HCEC 1CT (cell line): Measurements from ENCODE around the gene TLE7.

ENCODE experiments used
- DNase-seq: peaks from one replicate; pipeline ENCODE4 v3.0.0-alpha.2; 2017

TLE7 gene

GRCh38 chr16:71410146-71410545 lies 31.7 kb downstream of the TLE7 start:
- DNase-seq, result no peak

- DNase-seq, result no peak
These were observed 32.7 kb downstream of the TLE7 start for GRCh38 chr16:71409011-71409775.

GRCh38 chr16:71408536-71408935 lies 33.3 kb downstream of the TLE7 start:
- DNase-seq, result no peak

- DNase-seq, result no peak
These were observed 34.1 kb downstream of the TLE7 start for GRCh38 chr16:71407731-71408130.

- DNase-seq, result no peak
These were observed 35.1 kb downstream of the TLE7 start for GRCh38 chr16:71406724-71407123.

- no peak for DNase-seq
These were observed 35.5 kb downstream of the TLE7 start for GRCh38 chr16:71406316-71406715.

GRCh38 chr16:71404364-71404763 lies 37.5 kb downstream of the TLE7 start:
- DNase-seq, result no peak

GRCh38 chr16:71402674-71403073 lies 39.2 kb downstream of the TLE7 start:
- no peak for DNase-seq

GRCh38 chr16:71402007-71402406 lies 39.8 kb downstream of the TLE7 start:
- no peak for DNase-seq

- DNase-seq, result no peak
These were observed 41.9 kb downstream of the TLE7 start for GRCh38 chr16:71399801-71400563.

- no peak for DNase-seq
These were observed 45.3 kb downstream of the TLE7 start for GRCh38 chr16:71396594-71396993.

- DNase-seq, result no peak
These were observed 52.5 kb downstream of the TLE7 start for GRCh38 chr16:71389330-71389729.

GRCh38 chr16:71387045-71387871 lies 54.6 kb downstream of the TLE7 start:
- DNase-seq, result no peak

- DNase-seq, result no peak
These were observed 57.7 kb downstream of the TLE7 start for GRCh38 chr16:71384073-71384724.

- peak; percentile 24 for DNase-seq
These were observed 58.6 kb downstream of the TLE7 start for GRCh38 chr16:71383054-71383773.

GRCh38 chr16:71380831-71381230 lies 61.0 kb downstream of the TLE7 start:
- no peak for DNase-seq
